T47D (cell line): Measurements from ENCODE around the gene MRFAP1.
"Not testable (repeated sequence)": the region's sequence is repeated elsewhere in the genome, so short reads cannot be mapped to it uniquely, and the experiment has no call there.

Experiments used
- DNase-seq, 2 experiments: peaks; one replicate each; pipeline versions ENCODE4 v3.0.0 to v3.0.0-alpha.2; 2011 to 2012; ENCODE audit warnings: low read depth in 1 of 2, low spot score in 1 of 2
- JUND ChIP-seq: IDR thresholded peaks from 2 replicates; pipeline ENCODE4 v1.6.1; 2012; ENCODE audit warnings: low read depth
- in situ Hi-C: cut with HindIII; loops from 2 replicates; pipeline ENCODE4 v1.10.0; 2016; ENCODE audit warnings: low sequenced_read_pairs, low pct_unique_long_range_greater_than_20kb

MRFAP1 gene

DNA sequence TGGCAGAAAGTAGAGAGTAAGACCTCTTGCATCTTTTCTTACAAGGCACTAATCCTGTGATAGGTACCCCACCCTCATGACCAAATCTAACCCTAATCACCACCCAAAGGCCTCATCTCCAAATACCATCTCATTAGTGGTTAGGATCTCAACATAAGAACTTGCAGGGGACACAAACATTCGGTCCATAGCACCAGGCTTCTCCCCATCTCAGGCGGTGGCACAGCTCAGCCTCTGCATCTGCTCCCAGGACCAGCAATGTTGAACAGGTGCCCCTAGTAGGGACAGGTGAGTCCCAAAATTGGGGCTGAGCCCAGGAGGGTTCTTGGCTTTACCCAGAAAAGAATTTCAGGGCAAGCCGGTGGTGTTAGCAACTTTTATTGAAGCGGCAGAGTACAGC lies 8.4 kb upstream of the MRFAP1 start:
- TF ChIP-seq JUND = no peak
- DNase-seq = no peak
- in situ Hi-C loops = no loop called here

DNA sequence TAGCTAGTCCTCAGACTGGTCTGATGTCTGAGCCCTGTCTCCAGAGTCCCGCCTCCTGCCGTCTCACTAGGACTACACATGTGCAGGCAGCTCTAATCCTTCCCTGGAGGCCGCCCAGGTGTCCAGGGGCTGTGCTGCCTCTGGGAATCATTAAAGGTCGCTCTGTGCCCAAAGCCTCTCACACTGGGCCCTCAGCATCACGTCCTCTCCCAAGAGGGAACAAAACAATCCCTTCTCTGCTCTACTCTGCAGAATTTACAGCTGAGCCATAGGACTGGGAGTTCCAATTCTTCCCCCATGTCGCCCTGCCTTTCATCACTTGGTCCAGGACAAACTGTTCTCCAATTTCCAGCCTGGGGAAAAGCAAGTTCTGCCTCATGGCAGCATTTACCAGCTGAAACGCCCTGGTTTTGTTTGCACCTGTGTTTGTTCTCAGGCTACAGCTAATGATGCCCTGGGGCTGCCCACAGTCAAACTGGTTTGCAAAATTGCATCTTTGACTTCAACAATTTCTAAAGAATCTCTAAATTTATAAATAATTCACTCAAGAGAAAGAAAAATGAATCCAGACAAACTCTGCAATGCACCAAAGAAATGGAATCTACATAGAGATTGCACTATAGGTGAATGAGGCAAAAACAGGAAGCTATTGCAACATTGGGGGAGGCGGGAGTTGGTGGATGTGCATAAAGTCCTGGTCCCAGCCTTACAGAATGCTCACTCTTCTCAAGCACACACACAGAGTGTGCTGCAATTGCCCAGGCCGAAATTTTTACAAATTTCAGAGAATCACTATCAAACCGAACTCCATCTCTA lies 7.2 kb upstream of the MRFAP1 start:
- no peak for TF ChIP-seq JUND
- DNase-seq = peak; percentile 48 to 97
- in situ Hi-C loops = no loop called here

- TF ChIP-seq JUND = no peak
- DNase-seq = no peak
- in situ Hi-C loops = no loop called here
These were observed 5.7 kb upstream of the MRFAP1 start for GRCh38 chr4:6634746-6635145.

DNA sequence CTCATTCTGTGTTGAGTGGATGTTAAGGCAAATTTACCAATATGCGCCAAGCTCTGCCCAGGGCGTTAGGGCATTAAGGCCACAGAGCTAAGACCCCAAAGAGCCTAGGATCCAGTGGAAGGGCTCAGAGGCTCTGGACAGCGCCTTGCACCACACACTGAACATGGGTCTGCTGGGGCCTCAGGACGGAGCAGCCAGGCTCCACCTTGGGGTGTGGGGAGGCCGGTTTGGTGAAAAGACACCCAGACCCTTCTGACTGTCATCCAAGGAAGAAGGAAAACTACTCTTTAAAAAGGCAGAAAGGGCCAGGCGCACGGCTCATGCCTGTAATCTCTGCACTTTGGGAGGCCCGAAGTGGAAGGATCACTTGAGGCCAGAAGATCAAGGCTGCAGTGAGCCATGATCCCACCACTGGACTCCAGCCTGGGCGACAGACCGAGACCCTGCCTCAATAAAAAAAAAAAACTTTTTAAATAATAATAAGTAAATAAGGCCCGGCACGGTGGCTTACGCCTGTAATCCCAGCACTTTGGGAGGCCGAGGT lies 1.3 kb upstream of the MRFAP1 start:
- TF ChIP-seq JUND = no peak
- DNase-seq = no peak
- in situ Hi-C loops = no loop called here

- TF ChIP-seq JUND = no peak
- in situ Hi-C loops = no loop called here
- DNase-seq = no peak
These were observed 882 bp downstream of the MRFAP1 start for GRCh38 chr4:6641164-6641970.

DNA sequence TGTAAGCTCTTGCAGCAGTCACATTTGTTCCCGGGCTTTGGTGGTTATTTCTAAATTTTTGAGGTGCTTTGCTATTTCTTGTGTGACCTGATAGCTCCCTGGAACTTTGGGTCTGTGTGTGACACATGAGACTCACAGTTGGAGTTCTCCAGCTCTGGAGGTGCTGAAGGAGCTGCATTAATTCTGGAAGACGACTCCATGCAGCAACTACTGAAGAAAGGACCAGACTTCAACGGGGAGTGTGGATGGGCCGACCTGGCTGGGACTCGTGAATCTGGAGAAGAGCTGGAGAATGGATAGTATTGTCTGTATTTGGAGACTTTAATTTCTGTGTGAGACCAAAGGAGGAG lies 1.5 kb downstream of the MRFAP1 start:
- no peak for TF ChIP-seq JUND
- no peak for DNase-seq
- in situ Hi-C loops = no loop called here

DNA sequence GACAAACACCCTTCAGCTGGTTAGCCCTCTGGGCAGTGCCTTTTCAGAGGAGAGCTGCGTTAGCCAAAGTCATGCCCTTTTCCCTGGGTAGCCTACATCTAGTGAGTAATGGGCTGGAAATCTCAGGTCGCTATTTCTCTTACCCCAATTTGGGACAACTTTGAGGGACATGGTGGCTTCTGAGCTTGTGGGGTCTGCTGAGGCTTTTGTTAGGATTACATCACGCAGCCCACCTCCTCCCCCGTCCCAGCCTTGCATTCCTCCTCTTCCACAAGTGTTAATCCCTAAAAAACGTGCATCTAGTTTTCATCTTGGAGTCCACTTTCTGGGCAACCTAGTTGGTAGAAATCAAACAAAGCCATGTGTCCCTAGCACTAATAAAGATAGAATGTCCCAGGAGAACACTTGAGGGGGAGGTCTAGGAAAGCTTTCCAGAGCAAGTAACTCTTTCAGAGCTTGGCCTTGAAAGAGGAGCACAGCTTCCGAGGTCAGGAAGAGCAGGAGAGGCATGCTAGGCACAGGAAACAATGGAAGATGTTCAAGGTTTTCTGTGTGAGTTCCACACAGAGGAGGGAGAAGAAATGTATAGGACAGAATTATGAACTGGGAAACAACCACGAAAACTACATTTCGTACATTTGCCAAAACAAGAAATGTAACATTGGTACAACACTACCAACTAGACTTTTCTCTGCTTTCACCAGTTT lies 2.8 kb downstream of the MRFAP1 start:
- in situ Hi-C loops = no loop called here
- no peak for DNase-seq
- no peak for TF ChIP-seq JUND

DNA sequence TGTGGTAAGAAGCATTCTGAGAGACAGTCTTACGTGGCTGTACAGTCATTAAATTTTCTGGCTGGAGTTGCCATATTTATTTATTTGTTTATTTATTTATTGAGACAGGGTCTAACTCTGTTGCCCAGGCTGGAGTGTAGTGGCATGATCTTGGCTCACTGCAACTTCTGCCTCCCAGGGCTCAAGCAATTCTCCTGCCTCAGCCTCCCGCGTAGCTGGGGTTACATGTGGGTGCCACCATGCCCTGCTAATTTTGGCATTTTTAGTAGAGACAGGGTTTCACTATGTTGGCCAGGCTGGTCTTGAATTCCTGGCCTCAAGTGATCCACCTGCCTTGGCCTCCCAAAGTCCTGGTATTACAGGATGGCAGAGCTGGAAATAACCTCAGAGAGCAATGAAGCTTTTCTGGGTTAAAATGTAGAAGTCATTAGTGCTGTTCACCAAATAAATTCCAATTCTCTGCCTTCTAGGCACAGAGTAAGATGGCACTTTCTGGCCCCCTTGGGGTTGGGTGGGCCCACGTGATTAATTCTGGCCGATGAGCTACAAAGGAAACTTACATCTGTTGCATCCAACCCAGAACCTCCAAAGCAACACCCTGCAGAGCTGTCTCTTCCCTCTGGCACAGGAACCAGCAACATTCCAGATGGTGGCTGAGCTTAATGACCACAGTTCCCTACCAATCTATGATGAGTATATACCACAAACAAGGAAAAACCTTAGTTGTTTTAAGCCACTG lies 4.5 kb downstream of the MRFAP1 start:
- in situ Hi-C loops = no loop called here
- TF ChIP-seq JUND = no peak
- no peak for DNase-seq

DNA sequence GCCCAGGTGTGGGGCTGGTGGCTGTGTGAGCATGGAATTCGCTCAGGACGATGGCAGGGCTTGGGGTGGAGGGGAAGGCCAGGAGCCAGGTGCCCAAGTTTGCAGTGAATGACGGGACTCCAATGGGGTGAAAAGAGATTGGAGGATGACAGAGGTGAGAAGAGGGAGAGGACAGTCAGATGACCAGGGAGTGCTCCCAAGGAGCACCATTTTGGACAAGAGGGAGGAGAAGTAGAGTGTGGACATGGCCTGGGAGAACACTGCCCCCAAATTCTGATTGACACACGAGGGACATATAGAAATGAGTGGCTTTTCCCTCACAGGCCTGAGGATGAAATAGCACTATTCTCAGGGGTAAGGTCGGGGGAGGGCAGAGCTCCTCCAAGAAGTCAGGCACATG lies 6.7 kb downstream of the MRFAP1 start:
- in situ Hi-C loops = no loop called here
- DNase-seq = no peak
- no peak for TF ChIP-seq JUND

DNA sequence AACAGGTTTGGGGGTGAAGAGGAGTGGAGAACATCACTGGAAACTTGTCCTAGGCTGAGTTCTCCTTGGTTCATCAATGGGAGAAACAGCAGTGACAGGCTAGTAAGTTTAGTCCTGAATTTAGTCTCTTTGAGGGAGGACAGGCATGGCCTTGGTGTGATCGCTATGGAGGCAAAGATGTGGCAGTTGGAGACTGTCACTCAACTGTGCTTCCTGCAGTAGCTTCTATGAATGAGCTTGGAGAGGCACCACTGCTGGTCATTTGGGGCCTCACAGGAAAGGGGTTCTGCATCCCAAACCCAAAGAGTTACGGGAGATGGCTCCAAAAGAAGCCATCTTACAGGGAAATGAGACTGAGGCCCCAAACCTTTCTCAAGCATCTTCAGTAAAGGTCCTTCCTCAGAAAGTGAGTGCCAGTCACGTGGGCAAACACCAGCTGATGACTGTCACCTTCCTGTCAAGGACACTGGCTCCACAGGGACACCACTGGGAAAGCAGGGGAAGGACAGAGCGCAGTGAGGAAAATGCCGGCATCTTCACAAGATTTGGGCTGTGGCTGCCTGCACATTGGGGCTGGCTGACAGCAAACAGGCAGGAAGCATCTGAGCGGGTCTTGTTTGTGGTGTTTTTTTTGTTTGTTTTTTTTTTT lies 7.2 kb downstream of the MRFAP1 start:
- in situ Hi-C loops = no loop called here
- DNase-seq = no peak

DNA sequence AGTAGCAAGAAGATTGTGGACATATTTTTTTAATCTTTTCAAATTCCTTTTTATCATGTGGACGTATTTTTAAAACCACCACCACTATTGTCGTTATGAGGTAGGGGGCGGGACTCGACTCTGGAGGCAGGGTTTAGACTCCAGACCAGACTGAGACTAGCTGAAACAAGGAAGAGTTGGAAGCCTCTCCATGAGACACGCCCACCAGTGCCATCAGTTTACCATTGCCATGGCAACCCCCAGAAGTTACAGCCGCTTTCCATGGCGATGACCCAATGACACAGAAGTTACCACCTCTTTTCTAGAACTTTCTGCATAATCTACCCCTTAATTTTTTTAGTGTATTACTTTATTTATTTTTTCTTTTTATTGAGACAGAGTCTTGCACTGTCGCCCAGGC lies 8.7 kb downstream of the MRFAP1 start:
- no peak for DNase-seq
- no peak for TF ChIP-seq JUND
- in situ Hi-C loops = no loop called here

More for the DNA sequence above, 7.2 kb downstream of the MRFAP1 start:
- no peak for TF ChIP-seq JUND

GRCh38 chr4:6654211-6654610 lies 13.7 kb downstream of the MRFAP1 start:
- in situ Hi-C loops = not testable (repeated sequence)

GRCh38 chr4:6655291-6655690 lies 14.8 kb downstream of the MRFAP1 start:
- DNase-seq, in situ Hi-C loops: not testable (repeated sequence)

More at GRCh38 chr4:6654211-6654610, 13.7 kb downstream of the MRFAP1 start:
- DNase-seq = not testable (repeated sequence)
